HepG2 (cell line): Measurements from ENCODE around the gene MMUT. TPM values are rescaled to one million over a fixed set of nuclear protein-coding genes. Genes with fewer than 3 reads are reported as not detected.
A peak's percentile ranks its signal among the peaks of the same experiment; 100 is the strongest.

Experiments
- ATM ChIP-seq: fragments of 450-650 bp; IDR thresholded peaks from 2 replicates; pipeline ENCODE4 v1.7.1; 2017; ENCODE audit warnings: mild to moderate bottlenecking, borderline replicate concordance
- CBX5 ChIP-seq: sonication (generic); formaldehyde crosslinking; IDR thresholded peaks from 2 replicates; pipeline ENCODE4 v1.4.0; 2020; ENCODE audit warnings: missing genetic modification reagents, borderline replicate concordance
- CHD4 ChIP-seq: fragments of 200-600 bp; sonication (generic); IDR thresholded peaks from 2 replicates; pipeline ENCODE4 v1.7.0; 2017; ENCODE audit warnings: mild to moderate bottlenecking, low read length, borderline replicate concordance
- E2F1 ChIP-seq: sonication (generic); formaldehyde crosslinking; IDR thresholded peaks from 2 replicates; pipeline ENCODE4 v1.5.0; 2020; ENCODE audit warnings: missing genetic modification reagents
- EHMT2 ChIP-seq: fragments of 200-600 bp; sonication (generic); IDR thresholded peaks from 2 replicates; pipeline ENCODE4 v1.7.0; 2017; ENCODE audit warnings: antibody characterized with exemption, low read depth, low read length, borderline replicate concordance
- HIVEP1 ChIP-seq: sonication (generic); formaldehyde crosslinking; IDR thresholded peaks from 2 replicates; pipeline ENCODE4 v1.4.0; 2020; ENCODE audit warnings: mild to moderate bottlenecking, missing genetic modification reagents
- HNF1B ChIP-seq: sonication (generic); formaldehyde crosslinking; IDR thresholded peaks from 2 replicates; pipeline ENCODE4 v1.5.1; 2020; ENCODE audit warnings: mild to moderate bottlenecking, moderate library complexity, missing genetic modification reagents
- KLF15 ChIP-seq: sonication (generic); formaldehyde crosslinking; IDR thresholded peaks from 2 replicates; pipeline ENCODE4 v1.8.1; 2023; ENCODE audit warnings: borderline replicate concordance, mild to moderate bottlenecking, inconsistent platforms, missing genetic modification reagents, mixed read lengths
- KLF6 ChIP-seq: IDR thresholded peaks from 2 replicates; pipeline ENCODE4 v1.8.0; 2016; ENCODE audit warnings: missing biosample characterization, missing genetic modification reagents
- NCOA5 ChIP-seq: sonication (generic); formaldehyde crosslinking; IDR thresholded peaks from 2 replicates; pipeline ENCODE4 v1.4.0; 2020; ENCODE audit warnings: missing genetic modification reagents
- NR3C1 ChIP-seq: sonication (generic); formaldehyde crosslinking; IDR thresholded peaks from 2 replicates; pipeline ENCODE4 v1.4.0; 2020; ENCODE audit warnings: missing genetic modification reagents
- RBAK ChIP-seq: sonication (generic); formaldehyde crosslinking; IDR thresholded peaks from 2 replicates; pipeline ENCODE4 v1.5.1; 2020; ENCODE audit warnings: mild to moderate bottlenecking, missing genetic modification reagents
- SRY ChIP-seq: sonication (generic); formaldehyde crosslinking; IDR thresholded peaks from 2 replicates; pipeline ENCODE4 v1.8.0; 2022; ENCODE audit warnings: mild to moderate bottlenecking, missing genetic modification reagents
- TIGD3 ChIP-seq: sonication (generic); formaldehyde crosslinking; IDR thresholded peaks from 2 replicates; pipeline ENCODE4 v1.5.1; 2020; ENCODE audit warnings: mild to moderate bottlenecking, missing genetic modification reagents, borderline replicate concordance
- TMF1 ChIP-seq: sonication (generic); formaldehyde crosslinking; IDR thresholded peaks from 2 replicates; pipeline ENCODE4 v1.8.1; 2022; ENCODE audit warnings: low read depth, missing genetic modification reagents
- ZNF142 ChIP-seq: sonication (generic); formaldehyde crosslinking; IDR thresholded peaks from 2 replicates; pipeline ENCODE4 v1.4.0; 2020; ENCODE audit warnings: missing genetic modification reagents
- ZNF17 ChIP-seq: sonication (generic); formaldehyde crosslinking; IDR thresholded peaks from 2 replicates; pipeline ENCODE4 v1.5.0; 2020; ENCODE audit warnings: mild to moderate bottlenecking, missing genetic modification reagents
- ZNF441 ChIP-seq: sonication (generic); formaldehyde crosslinking; IDR thresholded peaks from 2 replicates; pipeline ENCODE4 v1.7.0; 2021; ENCODE audit warnings: missing genetic modification reagents, borderline replicate concordance
- ZNF530 ChIP-seq: sonication (generic); formaldehyde crosslinking; IDR thresholded peaks from 2 replicates; pipeline ENCODE4 v1.5.0; 2020; ENCODE audit warnings: low read depth, mild to moderate bottlenecking, missing genetic modification reagents
- ZNF543 ChIP-seq: sonication (generic); formaldehyde crosslinking; IDR thresholded peaks from 2 replicates; pipeline ENCODE4 v1.4.0; 2020; ENCODE audit warnings: mild to moderate bottlenecking, missing genetic modification reagents
- polyA plus RNA-seq, 8 experiments: library from polyadenylated mRNA; depleted of rRNA in 3 of 8; stranded (reverse) in 7 of 8; unstranded in 1 of 8; fragments of >200 nt; fragmentation: Illumina TruSeq in 4 of 8; extraction: Trizol in 4 of 8; gene quantifications; 2 replicates each; pipeline versions ENCODE4 v1.2.1 to v1.2.3, GENCODE V29; 2011 to 2016; ENCODE audit warnings: low read depth in 4 of 8, missing spikeins in 1 of 8, mixed read lengths in 1 of 8; ENCODE audit not compliant: insufficient read depth in 1 of 8
- total RNA-seq, 5 experiments: library from RNA; depleted of rRNA; stranded (reverse); fragments of >200 nt; fragmentation: Illumina TruSeq; extraction: Trizol; gene quantifications; 2 replicates each; pipeline ENCODE4 v1.2.3, GENCODE V29; 2016; ENCODE audit warnings: low read depth in 1 of 5

MMUT gene
- total and polyA plus RNA-seq, 2 of the 13 experiments (the other 11 are each of a cell fraction or from before 2014, with no cell fraction given) = 16.1 to 20.5 TPM

- no peak for TF ChIP-seq TMF1 (CRISPR knock-in tag)
- no peak for TF ChIP-seq ATM
- TF ChIP-seq NR3C1 (CRISPR knock-in tag) = no peak
- TF ChIP-seq E2F1 = peak; percentile 97
- TF ChIP-seq SRY (CRISPR knock-in tag) = 0 out of 2 replicates have a peak, but pooled peaks have one; percentile 30
- no peak for TF ChIP-seq ZNF441 (CRISPR knock-in tag)
- TF ChIP-seq ZNF530 (CRISPR knock-in tag) = no peak
- TF ChIP-seq TIGD3 = no peak
- TF ChIP-seq ZNF17 (CRISPR knock-in tag) = no peak
- 0 out of 2 replicates have a peak, but pooled peaks have one; percentile 74 for TF ChIP-seq ZNF543 (CRISPR knock-in tag)
- TF ChIP-seq ZNF142 (CRISPR knock-in tag) = peak; percentile 37; the same call in 1 of the 2 replicates
- TF ChIP-seq CHD4 = no peak
- peak; percentile 89 for TF ChIP-seq HNF1B
- peak; percentile 90 for TF ChIP-seq HIVEP1 (CRISPR knock-in tag)
- TF ChIP-seq KLF6 = 0 out of 2 replicates have a peak, but pooled peaks have one; percentile 46
- TF ChIP-seq NCOA5 = no peak
- TF ChIP-seq KLF15 (CRISPR knock-in tag) = peak; percentile 100
- TF ChIP-seq CBX5 (CRISPR knock-in tag) = peak; percentile 82; the same call in 1 of the 2 replicates
- no peak for TF ChIP-seq RBAK (CRISPR knock-in tag)
- no peak; the same call in 1 of the 2 replicates for TF ChIP-seq EHMT2
Measured at GRCh38 chr6:49462927-49463611, at the start of gene MMUT, which contains the start of gene CENPQ (continued).
